GM12874 (cell line): ENCODE results near the gene KDM8.

Experiments used
- TF ChIP-seq, protein P1 (sequence below): IDR thresholded peaks from 2 replicates; pipeline ENCODE4 v1.5.1; 2011; ENCODE audit warnings: low read depth, mild to moderate bottlenecking, control low read depth, low read length, moderate library complexity; ENCODE audit not compliant: insufficient read depth

Gene KDM8

DNA sequence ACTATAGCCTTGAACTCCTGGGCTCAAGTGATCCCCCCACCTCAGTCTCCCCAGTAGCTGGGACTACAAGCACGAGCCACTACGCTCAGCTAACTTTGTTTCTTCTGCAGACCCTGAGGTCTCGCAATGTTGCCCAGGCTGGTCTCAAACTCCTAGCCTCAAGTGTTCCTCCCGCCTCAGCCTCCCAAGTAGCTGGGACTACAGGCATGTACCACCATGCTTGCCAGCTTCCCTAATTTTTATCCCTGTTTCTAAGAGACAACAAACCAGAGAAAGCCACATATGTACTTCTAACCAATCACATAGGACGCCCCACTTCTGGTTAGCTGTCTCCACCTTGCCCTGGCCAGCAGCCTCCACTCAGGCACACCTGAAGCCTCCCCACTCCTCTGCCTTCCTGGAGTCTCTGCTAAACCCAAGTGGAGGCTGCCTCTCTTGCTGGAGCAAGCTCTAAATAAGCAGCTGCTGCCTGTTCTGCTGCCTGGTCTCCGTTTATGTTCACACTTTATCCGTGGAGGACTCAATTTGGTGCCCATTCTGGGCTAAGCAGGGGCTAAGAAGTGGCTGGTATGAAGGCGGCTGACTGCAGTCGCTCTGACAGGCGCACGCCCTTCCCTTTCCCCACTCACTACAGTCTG lies 40.5 kb downstream of the KDM8 start:
- TF ChIP-seq, protein P1, sequence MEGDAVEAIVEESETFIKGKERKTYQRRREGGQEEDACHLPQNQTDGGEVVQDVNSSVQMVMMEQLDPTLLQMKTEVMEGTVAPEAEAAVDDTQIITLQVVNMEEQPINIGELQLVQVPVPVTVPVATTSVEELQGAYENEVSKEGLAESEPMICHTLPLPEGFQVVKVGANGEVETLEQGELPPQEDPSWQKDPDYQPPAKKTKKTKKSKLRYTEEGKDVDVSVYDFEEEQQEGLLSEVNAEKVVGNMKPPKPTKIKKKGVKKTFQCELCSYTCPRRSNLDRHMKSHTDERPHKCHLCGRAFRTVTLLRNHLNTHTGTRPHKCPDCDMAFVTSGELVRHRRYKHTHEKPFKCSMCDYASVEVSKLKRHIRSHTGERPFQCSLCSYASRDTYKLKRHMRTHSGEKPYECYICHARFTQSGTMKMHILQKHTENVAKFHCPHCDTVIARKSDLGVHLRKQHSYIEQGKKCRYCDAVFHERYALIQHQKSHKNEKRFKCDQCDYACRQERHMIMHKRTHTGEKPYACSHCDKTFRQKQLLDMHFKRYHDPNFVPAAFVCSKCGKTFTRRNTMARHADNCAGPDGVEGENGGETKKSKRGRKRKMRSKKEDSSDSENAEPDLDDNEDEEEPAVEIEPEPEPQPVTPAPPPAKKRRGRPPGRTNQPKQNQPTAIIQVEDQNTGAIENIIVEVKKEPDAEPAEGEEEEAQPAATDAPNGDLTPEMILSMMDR, result no peak

GRCh38 chr16:27244363-27244755 lies 41.0 kb downstream of the KDM8 start:
- TF ChIP-seq, protein P1, result no peak

GRCh38 chr16:27245276-27246172 lies 42.2 kb downstream of the KDM8 start:
- TF ChIP-seq, protein P1, result no peak

DNA sequence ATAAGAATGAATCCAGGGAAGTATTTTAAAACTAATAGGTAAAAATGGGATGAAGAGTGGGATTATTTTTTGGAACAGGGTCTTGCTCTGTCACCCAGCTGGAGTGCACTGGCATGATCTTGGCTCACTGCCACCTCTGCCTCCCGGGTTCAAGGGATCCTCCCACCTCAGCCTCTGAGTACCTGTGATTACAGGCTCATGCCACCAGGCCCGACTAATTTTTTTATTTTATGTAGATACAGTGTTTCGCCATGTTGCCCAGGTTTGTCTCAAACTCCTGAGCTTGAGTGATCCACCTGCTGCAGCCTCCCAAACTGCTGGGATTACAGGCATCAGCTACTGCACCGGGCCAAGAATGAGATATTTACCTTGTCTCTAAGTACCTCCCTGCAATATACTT lies 43.1 kb downstream of the KDM8 start:
- TF ChIP-seq, protein P1, result no peak

GRCh38 chr16:27248036-27248435 lies 44.7 kb downstream of the KDM8 start:
- TF ChIP-seq, protein P1, result no peak

DNA sequence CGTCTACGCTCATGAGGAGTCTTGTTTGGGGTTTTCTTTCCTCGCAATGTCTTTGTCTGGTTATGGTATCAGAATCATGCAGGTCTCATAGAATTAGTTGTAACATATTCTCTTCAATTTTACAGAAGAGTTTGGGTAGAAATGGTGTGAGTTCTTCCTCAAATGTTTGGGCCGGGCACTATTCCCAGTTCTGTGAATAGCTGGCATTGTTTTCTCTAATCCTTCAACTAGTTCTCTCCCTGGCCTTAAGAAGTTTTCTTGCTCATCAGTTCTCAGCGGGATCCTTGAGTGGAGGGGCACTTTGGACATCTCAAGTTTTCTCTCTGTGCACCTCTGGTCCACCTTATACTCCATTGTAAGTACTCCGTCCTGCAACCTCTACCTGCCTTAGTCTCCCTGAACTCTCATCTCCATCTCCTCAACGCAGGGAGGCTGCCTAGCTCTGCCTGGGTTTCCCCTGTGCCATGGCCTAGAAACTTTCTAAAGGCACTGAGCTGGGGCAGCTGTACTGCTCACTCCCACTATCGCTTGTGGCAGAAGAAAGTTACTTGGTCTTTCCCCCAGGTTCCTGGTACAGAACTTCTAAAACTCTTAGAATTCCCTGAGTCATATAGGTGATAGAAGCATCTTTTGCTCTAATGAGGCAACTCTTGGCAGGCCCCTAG lies 48.3 kb downstream of the KDM8 start:
- TF ChIP-seq, protein P1, result no peak

DNA sequence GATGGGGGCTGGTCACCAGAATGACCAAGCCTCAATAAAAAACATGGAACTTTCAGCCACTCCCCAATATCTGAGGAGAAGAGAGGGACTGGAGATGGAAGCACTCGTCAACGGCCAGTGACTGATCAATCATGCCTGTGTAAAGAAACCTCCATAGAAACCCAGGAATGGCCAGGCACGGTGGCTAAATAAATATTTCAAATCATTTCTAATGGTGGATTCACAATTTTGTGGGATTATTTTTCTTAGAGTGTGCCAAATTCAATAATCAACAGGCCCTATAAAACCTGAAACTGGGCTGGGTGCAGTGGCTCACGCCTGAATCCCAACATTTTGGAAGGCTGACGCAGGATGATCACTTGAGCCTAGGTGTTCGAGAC lies 48.9 kb downstream of the KDM8 start:
- TF ChIP-seq, protein P1, result no peak
